ENCODE measurements around the gene RERG. TPM values are rescaled to one million over a fixed set of nuclear protein-coding genes. Genes with fewer than 3 reads are reported as not detected.

RERG gene
- total and polyA plus RNA-seq, 2 donors from 2014 or later: 29.3 to 44.7 TPM

DNA sequence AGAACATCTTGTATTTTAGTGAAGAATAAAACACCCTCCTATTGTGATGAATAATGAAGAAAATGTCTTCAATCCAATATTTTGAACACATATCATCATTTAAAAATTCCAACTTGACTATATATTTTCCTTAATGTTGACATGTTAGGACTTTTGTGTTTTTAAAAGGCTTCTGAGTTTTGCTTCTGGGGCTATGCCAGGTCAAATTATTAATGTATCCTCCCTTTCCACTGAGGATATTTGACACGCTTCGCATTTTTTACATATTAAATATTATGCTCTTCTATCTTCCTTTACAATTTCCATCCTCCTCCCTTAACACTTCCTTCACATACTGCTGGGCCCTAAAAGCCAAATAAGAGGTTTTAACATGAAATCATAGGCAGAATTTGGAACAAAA is 20.6 kb downstream of the RERG start:
- peak overlapping the region; percentile 20 to 41 for H3K27ac ChIP-seq (ENCODE audit: low read depth in 2 of 2, low read length in 2 of 2)
- H3K4me3 ChIP-seq (ENCODE audit: low read length in 3 of 3): no peak overlapping the region
- TF ChIP-seq, protein P1, sequence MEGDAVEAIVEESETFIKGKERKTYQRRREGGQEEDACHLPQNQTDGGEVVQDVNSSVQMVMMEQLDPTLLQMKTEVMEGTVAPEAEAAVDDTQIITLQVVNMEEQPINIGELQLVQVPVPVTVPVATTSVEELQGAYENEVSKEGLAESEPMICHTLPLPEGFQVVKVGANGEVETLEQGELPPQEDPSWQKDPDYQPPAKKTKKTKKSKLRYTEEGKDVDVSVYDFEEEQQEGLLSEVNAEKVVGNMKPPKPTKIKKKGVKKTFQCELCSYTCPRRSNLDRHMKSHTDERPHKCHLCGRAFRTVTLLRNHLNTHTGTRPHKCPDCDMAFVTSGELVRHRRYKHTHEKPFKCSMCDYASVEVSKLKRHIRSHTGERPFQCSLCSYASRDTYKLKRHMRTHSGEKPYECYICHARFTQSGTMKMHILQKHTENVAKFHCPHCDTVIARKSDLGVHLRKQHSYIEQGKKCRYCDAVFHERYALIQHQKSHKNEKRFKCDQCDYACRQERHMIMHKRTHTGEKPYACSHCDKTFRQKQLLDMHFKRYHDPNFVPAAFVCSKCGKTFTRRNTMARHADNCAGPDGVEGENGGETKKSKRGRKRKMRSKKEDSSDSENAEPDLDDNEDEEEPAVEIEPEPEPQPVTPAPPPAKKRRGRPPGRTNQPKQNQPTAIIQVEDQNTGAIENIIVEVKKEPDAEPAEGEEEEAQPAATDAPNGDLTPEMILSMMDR (IDR thresholded peaks at IDR 0.05; ENCODE audit: borderline replicate concordance, extremely low read depth, insufficient read depth): no peak
- FAIRE-seq (no peak), DNase-seq (peak in 2 of 5 donors; percentile 19 to 31)
- peaks cover 0 to 8% (median 0%) of the 10 kb centered on the region in 3 donors for H3K9me3 ChIP-seq (ENCODE audit: control insufficient read depth in 2 of 3, insufficient read depth in 1 of 3, low read length in 3 of 3)
- H3K4me1 ChIP-seq (ENCODE audit: control insufficient read depth in 2 of 3, insufficient read depth in 2 of 3, low read depth in 1 of 3, low read length in 3 of 3): peaks cover 4 to 23% (median 15%) of the 10 kb centered on the region in 3 donors
- H3K27me3 ChIP-seq (ENCODE audit: control insufficient read depth, insufficient read depth, low read length): no peaks in the 10 kb centered on the region
- no peak overlapping the region for H3K9ac ChIP-seq (ENCODE audit: low read length in 3 of 3)
- intact Hi-C loops (cut with DNase I): no loop called here
- no peaks in the 10 kb centered on the region for H3K36me3 ChIP-seq (ENCODE audit: control insufficient read depth in 2 of 3, insufficient read depth in 3 of 3, low read length in 3 of 3)

DNA sequence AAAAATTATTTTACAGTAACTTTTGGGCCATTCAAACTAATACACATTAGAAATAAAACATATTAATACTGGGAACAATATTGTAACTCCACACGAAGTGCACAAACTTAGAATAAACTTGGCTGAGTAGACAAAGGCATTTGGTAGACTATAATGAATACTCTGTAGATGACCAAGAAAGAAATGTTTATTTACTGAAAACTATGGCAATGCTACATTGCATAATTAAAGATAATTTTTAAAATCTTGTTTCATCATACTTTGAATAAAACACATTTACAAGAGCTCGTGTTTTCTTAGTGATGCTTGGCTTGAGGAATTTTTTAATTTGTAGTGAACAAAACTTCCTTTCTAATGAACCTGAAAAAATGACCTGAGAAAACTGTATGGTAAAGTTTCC is 21.3 kb downstream of the RERG start:
- FAIRE-seq (peak; percentile 53), DNase-seq (no peak)
- Histone ChIP-seq H3K4me1 (ENCODE audit: control insufficient read depth in 2 of 3, insufficient read depth in 2 of 3, low read depth in 1 of 3, low read length in 3 of 3) (peaks cover 4 to 23% (median 15%) of the 10 kb centered on the region in 3 donors), H3K27me3 (ENCODE audit: control insufficient read depth, insufficient read depth, low read length) (no peaks in the 10 kb centered on the region), H3K9ac (ENCODE audit: low read length in 3 of 3) (no peak overlapping the region), H3K9me3 (ENCODE audit: control insufficient read depth in 2 of 3, insufficient read depth in 1 of 3, low read length in 3 of 3) (peaks cover 0 to 8% (median 0%) of the 10 kb centered on the region in 3 donors), H3K36me3 (ENCODE audit: control insufficient read depth in 2 of 3, insufficient read depth in 3 of 3, low read length in 3 of 3) (no peaks in the 10 kb centered on the region), H3K27ac (ENCODE audit: low read depth in 2 of 2, low read length in 2 of 2) (peak overlapping the region in 1 of 2 donors; percentile 11), H3K4me3 (ENCODE audit: low read length in 3 of 3) (no peak overlapping the region)
- intact Hi-C loops (cut with DNase I): no loop called here
- TF ChIP-seq, protein P1 (IDR thresholded peaks at IDR 0.05; ENCODE audit: borderline replicate concordance, extremely low read depth, insufficient read depth): no peak

DNA sequence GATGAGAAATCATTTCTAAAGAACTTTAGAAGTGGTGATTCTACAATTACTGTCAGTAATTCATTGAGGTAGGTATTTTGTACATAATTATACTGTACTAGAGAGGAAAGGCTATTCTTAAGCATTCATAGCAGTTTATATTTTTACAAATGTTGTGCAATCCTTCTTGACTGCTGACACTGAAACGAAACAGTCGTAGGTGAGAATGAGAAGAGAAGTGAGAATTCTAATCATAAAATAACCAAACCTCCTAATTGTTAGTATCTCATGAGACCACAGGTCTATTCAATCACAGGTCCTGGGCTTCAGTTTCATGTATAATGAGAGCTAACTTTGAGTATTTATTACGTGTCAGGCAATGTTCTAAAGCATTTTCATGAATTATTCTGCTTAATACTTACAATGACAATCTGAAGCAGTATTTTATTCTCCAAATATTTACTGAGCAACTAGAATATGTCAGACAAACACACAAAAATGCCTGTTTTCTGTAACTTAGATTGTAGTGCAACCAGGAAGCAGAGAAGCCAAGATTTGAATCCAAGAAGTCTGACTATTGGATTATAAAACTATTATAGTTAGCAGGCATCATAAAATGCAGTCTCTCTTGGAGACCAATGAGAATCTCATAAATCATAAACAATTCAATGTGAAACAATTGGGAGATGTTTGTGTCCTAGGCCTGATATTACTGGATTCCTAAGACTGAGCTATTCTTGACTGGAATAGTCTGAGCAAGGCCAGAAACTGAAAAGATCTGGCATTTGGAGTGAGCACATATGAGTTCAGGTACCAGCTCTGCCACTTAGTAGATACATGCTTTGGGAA is 24.3 kb downstream of the RERG start:
- intact Hi-C loops (cut with DNase I): no loop called here
- Histone ChIP-seq H3K27ac (ENCODE audit: low read depth in 2 of 2, low read length in 2 of 2) (peak overlapping the region; percentile 40 to 63), H3K9me3 (ENCODE audit: control insufficient read depth in 2 of 3, insufficient read depth in 1 of 3, low read length in 3 of 3) (no peaks in the 10 kb centered on the region), H3K4me3 (ENCODE audit: low read length in 3 of 3) (no peak overlapping the region), H3K27me3 (ENCODE audit: control insufficient read depth, insufficient read depth, low read length) (no peaks in the 10 kb centered on the region), H3K9ac (ENCODE audit: low read length in 3 of 3) (no peak overlapping the region), H3K36me3 (ENCODE audit: control insufficient read depth in 2 of 3, insufficient read depth in 3 of 3, low read length in 3 of 3) (no peaks in the 10 kb centered on the region), H3K4me1 (ENCODE audit: control insufficient read depth in 2 of 3, insufficient read depth in 2 of 3, low read depth in 1 of 3, low read length in 3 of 3) (peaks cover 8 to 23% (median 17%) of the 10 kb centered on the region in 3 donors)
- FAIRE-seq: no peak
- TF ChIP-seq, protein P1 (IDR thresholded peaks at IDR 0.05; ENCODE audit: borderline replicate concordance, extremely low read depth, insufficient read depth): no peak
- no peak for DNase-seq
